IMR-90 (cell line): Measurements from ENCODE around the gene C11orf86.

Experiments
- BHLHE40 ChIP-seq: fragments of 150-350 bp; IDR thresholded peaks from 2 replicates; pipeline ENCODE4 v1.6.1; 2016; ENCODE audit warnings: mild to moderate bottlenecking, low read depth, low read length
- CEBPB ChIP-seq: IDR thresholded peaks from 2 replicates; pipeline ENCODE4 v1.6.1; 2012; ENCODE audit warnings: low read depth, low read length, improper control_type of control experiment
- CHD1 ChIP-seq: IDR thresholded peaks from 2 replicates; pipeline ENCODE4 v1.6.1; 2012; ENCODE audit warnings: low read depth, low read length, improper control_type of control experiment
- FOS ChIP-seq: fragments of 150-350 bp; IDR thresholded peaks from 2 replicates; pipeline ENCODE4 v1.6.1; 2016; ENCODE audit warnings: low read depth, low read length
- MAFK ChIP-seq: IDR thresholded peaks from 2 replicates; pipeline ENCODE4 v1.6.1; 2012; ENCODE audit warnings: low read depth, low read length, improper control_type of control experiment
- MXI1 ChIP-seq: IDR thresholded peaks from 2 replicates; pipeline ENCODE4 v1.6.1; 2012; ENCODE audit warnings: low read depth, mild to moderate bottlenecking, low read length, moderate library complexity, borderline replicate concordance
- POLR2A ChIP-seq: IDR thresholded peaks from 2 replicates; pipeline ENCODE4 v1.6.1; 2012; ENCODE audit warnings: mild to moderate bottlenecking, low read depth, low read length
- RAD21 ChIP-seq: IDR thresholded peaks from 2 replicates; pipeline ENCODE4 v1.6.1; 2012; ENCODE audit warnings: low read length, improper control_type of control experiment
- RCOR1 ChIP-seq: IDR thresholded peaks from 2 replicates; pipeline ENCODE4 v1.6.1; 2012; ENCODE audit warnings: mild to moderate bottlenecking, low read length, improper control_type of control experiment; ENCODE audit not compliant: insufficient replicate concordance
- RFX5 ChIP-seq: IDR thresholded peaks from 2 replicates; pipeline ENCODE4 v1.8.0; 2012; ENCODE audit warnings: low read depth, mild to moderate bottlenecking, low read length, moderate library complexity
- SMC3 ChIP-seq: fragments of 150-350 bp; IDR thresholded peaks from 2 replicates; pipeline ENCODE4 v1.6.1; 2016; ENCODE audit warnings: low read depth, mild to moderate bottlenecking, antibody characterized with exemption, low read length, moderate library complexity
- TF ChIP-seq, protein P1 (sequence below): conservative IDR thresholded peaks from 2 replicates; pipeline ENCODE4 v1.5.1; 2012; ENCODE audit warnings: mild to moderate bottlenecking, low read depth, low read length, improper control_type of control experiment
- TF ChIP-seq, protein P2 (sequence below): fragments of 150-350 bp; IDR thresholded peaks from 2 replicates; pipeline ENCODE4 v1.6.1; 2017; ENCODE audit warnings: mild to moderate bottlenecking, antibody characterized with exemption, low read length, low read depth
- TF ChIP-seq, protein P3 (sequence below): fragments of 150-350 bp; IDR thresholded peaks from 2 replicates; pipeline ENCODE4 v1.6.1; 2016; ENCODE audit warnings: low read depth, mild to moderate bottlenecking, low read length, moderate library complexity, borderline replicate concordance

DNA sequence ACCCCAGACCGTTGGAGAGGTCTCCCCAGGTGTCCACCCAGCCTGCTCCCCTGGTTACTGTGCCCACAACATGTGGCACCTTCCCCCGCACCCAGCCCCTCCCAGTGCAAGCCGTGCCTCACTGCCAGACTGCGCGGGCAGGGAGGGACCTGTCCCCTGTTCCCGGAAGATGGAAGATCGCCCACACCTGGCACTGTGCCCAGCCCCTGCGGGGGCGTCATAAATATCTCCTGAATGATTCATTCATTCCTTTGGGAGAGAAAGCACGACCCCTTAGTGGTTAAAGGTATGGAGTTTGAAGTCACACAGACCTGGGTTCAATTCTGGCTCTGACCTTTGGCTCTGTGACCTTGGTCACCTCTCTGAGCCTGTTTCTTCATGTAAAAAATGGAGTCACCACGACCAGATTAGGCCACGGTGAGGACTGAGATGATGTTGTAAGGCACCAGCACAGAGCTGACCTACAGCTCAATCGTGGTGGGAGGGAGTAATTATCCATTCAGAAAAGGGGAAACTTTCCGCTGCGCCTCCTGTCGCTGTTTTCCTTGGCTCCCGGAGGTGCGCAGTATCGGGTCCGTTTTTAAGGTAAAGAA lies 47.3 kb downstream of the C11orf86 start:
- TF ChIP-seq POLR2A (no peak), BHLHE40 (no peak), FOS (no peak), MXI1 (no peak), RCOR1 (no peak), CEBPB (no peak), SMC3 (no peak), RFX5 (no peak), RAD21 (no peak), MAFK (no peak), CHD1 (no peak)
- TF ChIP-seq, protein P1, sequence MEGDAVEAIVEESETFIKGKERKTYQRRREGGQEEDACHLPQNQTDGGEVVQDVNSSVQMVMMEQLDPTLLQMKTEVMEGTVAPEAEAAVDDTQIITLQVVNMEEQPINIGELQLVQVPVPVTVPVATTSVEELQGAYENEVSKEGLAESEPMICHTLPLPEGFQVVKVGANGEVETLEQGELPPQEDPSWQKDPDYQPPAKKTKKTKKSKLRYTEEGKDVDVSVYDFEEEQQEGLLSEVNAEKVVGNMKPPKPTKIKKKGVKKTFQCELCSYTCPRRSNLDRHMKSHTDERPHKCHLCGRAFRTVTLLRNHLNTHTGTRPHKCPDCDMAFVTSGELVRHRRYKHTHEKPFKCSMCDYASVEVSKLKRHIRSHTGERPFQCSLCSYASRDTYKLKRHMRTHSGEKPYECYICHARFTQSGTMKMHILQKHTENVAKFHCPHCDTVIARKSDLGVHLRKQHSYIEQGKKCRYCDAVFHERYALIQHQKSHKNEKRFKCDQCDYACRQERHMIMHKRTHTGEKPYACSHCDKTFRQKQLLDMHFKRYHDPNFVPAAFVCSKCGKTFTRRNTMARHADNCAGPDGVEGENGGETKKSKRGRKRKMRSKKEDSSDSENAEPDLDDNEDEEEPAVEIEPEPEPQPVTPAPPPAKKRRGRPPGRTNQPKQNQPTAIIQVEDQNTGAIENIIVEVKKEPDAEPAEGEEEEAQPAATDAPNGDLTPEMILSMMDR: no peak
- TF ChIP-seq, protein P2, sequence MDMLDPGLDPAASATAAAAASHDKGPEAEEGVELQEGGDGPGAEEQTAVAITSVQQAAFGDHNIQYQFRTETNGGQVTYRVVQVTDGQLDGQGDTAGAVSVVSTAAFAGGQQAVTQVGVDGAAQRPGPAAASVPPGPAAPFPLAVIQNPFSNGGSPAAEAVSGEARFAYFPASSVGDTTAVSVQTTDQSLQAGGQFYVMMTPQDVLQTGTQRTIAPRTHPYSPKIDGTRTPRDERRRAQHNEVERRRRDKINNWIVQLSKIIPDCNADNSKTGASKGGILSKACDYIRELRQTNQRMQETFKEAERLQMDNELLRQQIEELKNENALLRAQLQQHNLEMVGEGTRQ: no peak
- TF ChIP-seq, protein P3, sequence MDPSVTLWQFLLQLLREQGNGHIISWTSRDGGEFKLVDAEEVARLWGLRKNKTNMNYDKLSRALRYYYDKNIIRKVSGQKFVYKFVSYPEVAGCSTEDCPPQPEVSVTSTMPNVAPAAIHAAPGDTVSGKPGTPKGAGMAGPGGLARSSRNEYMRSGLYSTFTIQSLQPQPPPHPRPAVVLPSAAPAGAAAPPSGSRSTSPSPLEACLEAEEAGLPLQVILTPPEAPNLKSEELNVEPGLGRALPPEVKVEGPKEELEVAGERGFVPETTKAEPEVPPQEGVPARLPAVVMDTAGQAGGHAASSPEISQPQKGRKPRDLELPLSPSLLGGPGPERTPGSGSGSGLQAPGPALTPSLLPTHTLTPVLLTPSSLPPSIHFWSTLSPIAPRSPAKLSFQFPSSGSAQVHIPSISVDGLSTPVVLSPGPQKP: no peak
